Stomach smooth muscle (tissue), 2 donors: Measurements from ENCODE around the gene ARMC3.

ENCODE experiments used
- H3K27ac ChIP-seq: one replicate; pipeline ENCODE4 v1.7.0; 2013; ENCODE audit warnings: mild to moderate bottlenecking, low read length, inconsistent platforms
- H3K27me3 ChIP-seq, 2 donors: one replicate each; pipeline ENCODE4 v1.7.0; 2013; ENCODE audit warnings: low read length in 2 of 2; ENCODE audit not compliant: insufficient read depth in 2 of 2, control insufficient read depth in 1 of 2
- H3K36me3 ChIP-seq, 2 donors: one replicate each; pipeline ENCODE4 v1.7.0; 2013; ENCODE audit warnings: low read length in 2 of 2; ENCODE audit not compliant: control insufficient read depth in 2 of 2, insufficient read depth in 2 of 2
- H3K4me1 ChIP-seq: one replicate; pipeline ENCODE4 v1.7.0; 2013; ENCODE audit warnings: low read length; ENCODE audit not compliant: control insufficient read depth, insufficient read depth
- H3K4me3 ChIP-seq, 2 donors: one replicate each; pipeline ENCODE4 v1.7.0; 2013; ENCODE audit warnings: low read length in 2 of 2
- H3K9ac ChIP-seq, 2 donors: one replicate each; pipeline ENCODE4 v1.7.0; 2013; ENCODE audit warnings: low read length in 2 of 2, mild to moderate bottlenecking in 1 of 2
- H3K9me3 ChIP-seq, 2 donors: one replicate each; pipeline ENCODE4 v1.7.0; 2013; ENCODE audit warnings: low read length in 2 of 2; ENCODE audit not compliant: control insufficient read depth in 2 of 2
- donor health status: healthy.
- donor health status: Pancreatic carcinoma.

Gene ARMC3

GRCh38 chr10:23021430-23021829, 93.6 kb downstream of the ARMC3 start:
- Histone ChIP-seq H3K9ac (no peak overlapping the region), H3K27ac (no peak overlapping the region), H3K27me3 (no peaks in the 10 kb centered on the region), H3K4me1 (no peaks in the 10 kb centered on the region), H3K4me3 (no peak overlapping the region), H3K36me3 (no peaks in the 10 kb centered on the region), H3K9me3 (peaks cover 2 to 7% of the 10 kb centered on the region in 2 donors)

- H3K9me3 ChIP-seq = peaks cover 2 to 7% of the 10 kb centered on the region in 2 donors
- H3K27me3 ChIP-seq = no peaks in the 10 kb centered on the region
- no peaks in the 10 kb centered on the region for H3K36me3 ChIP-seq
- no peak overlapping the region for H3K4me3 ChIP-seq
- H3K4me1 ChIP-seq = no peaks in the 10 kb centered on the region
- no peak overlapping the region for H3K9ac ChIP-seq
- no peak overlapping the region for H3K27ac ChIP-seq
Observed at GRCh38 chr10:23024002-23024401, 96.1 kb downstream of the ARMC3 start.

DNA sequence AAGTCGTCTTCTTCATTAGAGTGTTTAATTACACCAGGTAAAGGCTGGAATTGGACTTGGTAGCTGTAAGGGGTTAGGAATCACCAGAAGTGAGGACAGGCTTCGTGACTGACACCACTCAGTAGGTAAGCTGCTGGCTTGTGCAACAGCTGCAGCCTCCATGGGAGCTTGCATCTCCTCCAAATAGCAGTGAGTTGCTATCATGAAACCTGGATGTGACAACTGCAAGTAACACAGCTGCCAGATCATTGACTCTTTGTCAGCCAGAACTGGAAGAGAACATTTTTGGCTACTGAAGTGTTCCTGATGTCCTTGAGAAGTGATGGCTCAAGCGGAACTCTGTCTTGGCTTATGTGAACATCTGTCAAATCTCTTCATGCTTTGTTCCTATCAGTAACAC, 103.5 kb downstream of the ARMC3 start:
- peaks cover 0 to 6% of the 10 kb centered on the region in 2 donors for H3K9me3 ChIP-seq
- H3K27me3 ChIP-seq = no peaks in the 10 kb centered on the region
- no peaks in the 10 kb centered on the region for H3K36me3 ChIP-seq
- no peak overlapping the region for H3K9ac ChIP-seq
- no peaks in the 10 kb centered on the region for H3K4me1 ChIP-seq
- no peak overlapping the region for H3K4me3 ChIP-seq
- H3K27ac ChIP-seq = no peak overlapping the region

GRCh38 chr10:23034790-23035189, 106.9 kb downstream of the ARMC3 start:
- Histone ChIP-seq H3K27ac (no peak overlapping the region), H3K9me3 (peaks cover 0 to 6% of the 10 kb centered on the region in 2 donors), H3K4me1 (no peaks in the 10 kb centered on the region), H3K4me3 (no peak overlapping the region), H3K36me3 (no peaks in the 10 kb centered on the region), H3K9ac (no peak overlapping the region), H3K27me3 (no peaks in the 10 kb centered on the region)

- Histone ChIP-seq H3K4me1 (no peaks in the 10 kb centered on the region), H3K27ac (no peak overlapping the region), H3K36me3 (no peaks in the 10 kb centered on the region), H3K9ac (no peak overlapping the region), H3K27me3 (no peaks in the 10 kb centered on the region), H3K4me3 (no peak overlapping the region), H3K9me3 (peaks cover 0 to 6% of the 10 kb centered on the region in 2 donors)
Observed at GRCh38 chr10:23035569-23035968, 107.7 kb downstream of the ARMC3 start.

DNA sequence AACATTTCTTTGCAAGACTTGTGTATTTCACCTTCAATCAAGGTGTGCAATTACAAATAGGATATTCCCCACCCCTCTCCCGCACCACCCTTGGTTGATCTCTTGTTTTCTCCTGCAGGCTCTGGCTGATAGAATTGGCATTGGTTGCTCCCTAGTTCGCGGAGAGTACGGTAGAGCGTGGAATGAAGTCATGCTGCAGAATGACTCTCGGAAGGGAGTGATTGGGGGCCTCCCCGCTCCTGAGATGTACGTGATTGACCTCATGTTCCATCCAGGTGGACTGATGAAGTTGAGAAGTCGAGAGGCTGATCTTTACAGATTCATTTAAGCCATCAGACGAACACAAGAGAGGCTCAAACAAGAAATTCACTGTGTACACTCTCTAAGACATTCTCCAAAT, 109.3 kb downstream of the ARMC3 start:
- H3K4me3 ChIP-seq = no peak overlapping the region
- no peak overlapping the region for H3K27ac ChIP-seq

DNA sequence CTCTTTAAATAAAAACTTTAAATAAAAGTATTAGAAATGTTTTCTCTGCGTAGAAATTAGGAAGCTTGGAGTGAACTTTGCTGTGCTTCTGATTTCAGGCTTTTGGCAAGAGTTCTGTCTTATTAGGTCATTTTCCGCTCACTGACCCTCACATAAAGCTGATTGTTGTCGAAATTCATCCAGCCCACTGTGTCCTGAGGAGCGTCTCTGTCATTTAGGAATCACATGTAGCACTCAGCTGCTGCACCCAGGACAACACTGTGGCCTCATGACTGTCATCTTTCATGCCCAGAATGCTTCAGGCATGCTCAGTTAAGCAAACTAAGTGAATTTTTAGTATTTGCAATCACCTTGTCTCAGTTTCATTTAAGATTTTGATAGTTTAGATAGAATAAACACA, 109.7 kb downstream of the ARMC3 start:
- no peak overlapping the region for H3K27ac ChIP-seq
- H3K36me3 ChIP-seq = no peaks in the 10 kb centered on the region
- peaks cover 0 to 6% of the 10 kb centered on the region in 2 donors for H3K9me3 ChIP-seq
- H3K9ac ChIP-seq = no peak overlapping the region
- no peaks in the 10 kb centered on the region for H3K27me3 ChIP-seq
- H3K4me1 ChIP-seq = no peaks in the 10 kb centered on the region
- no peak overlapping the region for H3K4me3 ChIP-seq

More for the DNA sequence above, 109.3 kb downstream of the ARMC3 start:
- no peaks in the 10 kb centered on the region for H3K4me1 ChIP-seq
- no peak overlapping the region for H3K9ac ChIP-seq
- H3K36me3 ChIP-seq = no peaks in the 10 kb centered on the region
- no peaks in the 10 kb centered on the region for H3K27me3 ChIP-seq
- peaks cover 0 to 6% of the 10 kb centered on the region in 2 donors for H3K9me3 ChIP-seq

GRCh38 chr10:23038172-23038571, 110.3 kb downstream of the ARMC3 start:
- no peak overlapping the region for H3K27ac ChIP-seq
- no peak overlapping the region for H3K4me3 ChIP-seq
- no peak overlapping the region for H3K9ac ChIP-seq
- H3K9me3 ChIP-seq = peaks cover 0 to 6% of the 10 kb centered on the region in 2 donors
- H3K36me3 ChIP-seq = no peaks in the 10 kb centered on the region
- no peaks in the 10 kb centered on the region for H3K27me3 ChIP-seq
- H3K4me1 ChIP-seq = no peaks in the 10 kb centered on the region

DNA sequence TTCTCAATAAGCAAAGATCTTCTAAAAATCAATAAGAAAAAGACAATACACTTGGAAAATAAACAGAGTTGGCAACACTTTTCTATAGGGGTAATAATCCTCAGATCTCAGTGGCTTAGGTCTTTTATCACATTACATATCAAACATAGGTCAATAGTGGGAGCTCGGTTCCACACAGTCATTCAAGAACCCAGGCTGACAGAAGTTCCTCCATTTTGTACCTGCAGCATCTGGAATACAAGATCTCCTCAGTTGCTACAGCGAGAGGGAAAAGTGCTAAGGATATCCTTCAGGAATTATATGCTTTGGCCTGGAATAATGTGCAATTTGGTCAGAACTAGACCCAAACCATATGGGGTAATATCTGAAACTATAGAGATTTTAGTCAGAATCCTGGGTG, 112.1 kb downstream of the ARMC3 start:
- Histone ChIP-seq H3K4me3 (no peak overlapping the region), H3K27ac (no peak overlapping the region), H3K27me3 (no peaks in the 10 kb centered on the region), H3K4me1 (no peaks in the 10 kb centered on the region), H3K9ac (no peak overlapping the region), H3K9me3 (peaks cover 0 to under 1% of the 10 kb centered on the region in 2 donors), H3K36me3 (no peaks in the 10 kb centered on the region)

GRCh38 chr10:23046027-23046426, 118.2 kb downstream of the ARMC3 start:
- Histone ChIP-seq H3K4me3 (no peak overlapping the region), H3K36me3 (no peaks in the 10 kb centered on the region), H3K9me3 (no peaks in the 10 kb centered on the region), H3K4me1 (peaks cover 4% of the 10 kb centered on the region), H3K9ac (no peak overlapping the region), H3K27ac (no peak overlapping the region), H3K27me3 (peaks cover 0 to 2% of the 10 kb centered on the region in 2 donors)

GRCh38 chr10:23047201-23048050, 119.6 kb downstream of the ARMC3 start:
- Histone ChIP-seq H3K27me3 (peaks cover 0 to 2% of the 10 kb centered on the region in 2 donors), H3K36me3 (no peaks in the 10 kb centered on the region), H3K4me1 (peaks cover 4% of the 10 kb centered on the region), H3K4me3 (no peak overlapping the region), H3K9me3 (no peaks in the 10 kb centered on the region), H3K9ac (no peak overlapping the region), H3K27ac (peak overlapping the region; percentile 31)
